Activated CD8-positive, alpha-beta T cell treated with anti-CD3 and anti-CD28 coated beads for 36 hours (primary cell): Measurements from ENCODE around the gene CST7. TPM values are rescaled to one million over a fixed set of nuclear protein-coding genes. Genes with fewer than 3 reads are reported as not detected.

Source experiments
- ATAC-seq: fragments of 200-7000 bp; cut with Tn5 transposase; one replicate; pipeline ENCODE4 v1.10.0; 2021; ENCODE audit warnings: mild to moderate bottlenecking, moderate library complexity
- CTCF ChIA-PET: fragments of 350-600 bp; sonication (Branson Sonifier 250); formaldehyde crosslinking; loops from one replicate; lab custom pipeline; 2021; ENCODE audit warnings: antibody characterized with exemption; lab: Charles Lee
- POLR2A ChIA-PET: fragments of 350-600 bp; sonication (Branson Sonifier 250); formaldehyde crosslinking; loops from one replicate; lab custom pipeline; 2021; ENCODE audit warnings: antibody characterized with exemption; lab: Charles Lee
- DNase-seq: peaks from one replicate; pipeline ENCODE4 v3.0.0-alpha.2; 2020
- H3K27ac Mint-ChIP-seq: one replicate; pipeline ENCODE4 v1.8.0; 2021; ENCODE audit warnings: mild to moderate bottlenecking, mixed read lengths
- H3K27me3 Mint-ChIP-seq: one replicate; pipeline ENCODE4 v1.8.0; 2021; ENCODE audit warnings: mixed read lengths
- H3K36me3 Mint-ChIP-seq: one replicate; pipeline ENCODE4 v1.8.0; 2021; ENCODE audit warnings: low read depth, mixed read lengths
- H3K4me1 Mint-ChIP-seq: one replicate; pipeline ENCODE4 v1.8.0; 2021; ENCODE audit warnings: low read depth, mixed read lengths
- H3K4me3 Mint-ChIP-seq: one replicate; pipeline ENCODE4 v1.8.0; 2021; ENCODE audit warnings: mild to moderate bottlenecking, moderate library complexity, mixed read lengths
- H3K9me3 Mint-ChIP-seq: one replicate; pipeline ENCODE4 v1.8.0; 2021; ENCODE audit warnings: mixed read lengths
- CTCF ChIP-seq: fragments of 200-600 bp; IDR thresholded peaks from one replicate; pipeline ENCODE4 v1.8.0; 2022; ENCODE audit warnings: antibody characterized with exemption, mild to moderate bottlenecking
- intact Hi-C: fragments of 100-400 bp; cut with micrococcal nuclease; formaldehyde crosslinking; loops from one replicate; pipeline ENCODE4 v1.10.0; 2022
- total RNA-seq, 2 experiments: library from RNA; stranded (reverse); gene quantifications; one replicate each; pipeline ENCODE4 v1.2.3, GENCODE V29; 2021

Gene CST7
- total RNA-seq, 2 experiments from 2014 or later, result 48.5 to 49.3 TPM

- no peaks in the 10 kb centered on the region for H3K36me3 Mint-ChIP-seq
- no peak for ATAC-seq
- ChIA-PET POLR2A (no interaction called here), CTCF (interaction anchor here (0.7 kb wide), 1 partner anchor 16 kb away, joined by 3 read pairs; no protein-coding TSS in a partner anchor)
- DNase-seq, result no peak
- intact Hi-C loops, result loop anchor here (10.0 kb wide), 1 partner anchor 60 kb away; no protein-coding TSS in a partner anchor
- no peak for TF ChIP-seq CTCF
- H3K27me3 Mint-ChIP-seq, result peaks cover 2% of the 10 kb centered on the region
- no peaks in the 10 kb centered on the region for H3K9me3 Mint-ChIP-seq
- peaks cover 6% of the 10 kb centered on the region for H3K4me1 Mint-ChIP-seq
- H3K27ac Mint-ChIP-seq, result no peak overlapping the region
- H3K4me3 Mint-ChIP-seq, result no peak overlapping the region
These were observed 34.5 kb upstream of the CST7 start for GRCh38 chr20:24914388-24915241.

- Mint-ChIP-seq H3K27me3 (peaks cover 2% of the 10 kb centered on the region), H3K4me1 (peaks cover 6% of the 10 kb centered on the region), H3K36me3 (no peaks in the 10 kb centered on the region), H3K27ac (no peak overlapping the region), H3K9me3 (no peaks in the 10 kb centered on the region), H3K4me3 (no peak overlapping the region)
- no peak for TF ChIP-seq CTCF
- CTCF ChIA-PET, result no interaction called here
- intact Hi-C loops, result loop anchor here (10.0 kb wide), 1 partner anchor 59 kb away; no protein-coding TSS in a partner anchor
- no peak for ATAC-seq
- POLR2A ChIA-PET, result no interaction called here
- no peak for DNase-seq
These were observed 33.6 kb upstream of the CST7 start for GRCh38 chr20:24915440-24915839.

DNA sequence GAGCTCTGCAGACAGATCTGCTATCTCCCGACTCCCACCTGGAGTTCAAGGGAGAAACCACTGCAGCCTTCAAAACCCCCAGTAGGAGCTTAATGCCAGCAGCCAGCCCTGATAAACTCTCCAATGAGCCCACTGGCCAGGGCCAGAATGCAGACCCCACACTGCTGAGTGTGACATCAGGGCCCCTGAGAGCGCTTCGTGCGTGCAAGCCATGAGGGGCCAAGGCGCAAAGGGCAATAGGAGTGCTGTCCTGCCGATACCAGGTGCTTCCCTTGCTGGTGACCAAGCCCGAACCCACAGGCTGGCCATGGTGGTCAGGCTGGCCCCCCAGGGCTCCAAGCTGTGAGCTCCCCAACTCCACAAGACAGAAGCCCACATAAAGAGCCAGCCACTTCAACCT lies 33.2 kb upstream of the CST7 start:
- POLR2A ChIA-PET, result no interaction called here
- no peak overlapping the region for H3K27ac Mint-ChIP-seq
- CTCF ChIA-PET, result no interaction called here
- H3K9me3 Mint-ChIP-seq, result no peaks in the 10 kb centered on the region
- DNase-seq, result no peak
- H3K4me1 Mint-ChIP-seq, result peaks cover 6% of the 10 kb centered on the region
- H3K36me3 Mint-ChIP-seq, result no peaks in the 10 kb centered on the region
- intact Hi-C loops, result loop anchor here (10.0 kb wide), 1 partner anchor 59 kb away; no protein-coding TSS in a partner anchor
- no peak for TF ChIP-seq CTCF
- H3K4me3 Mint-ChIP-seq, result no peak overlapping the region
- peaks cover 2% of the 10 kb centered on the region for H3K27me3 Mint-ChIP-seq
- ATAC-seq, result no peak

DNA sequence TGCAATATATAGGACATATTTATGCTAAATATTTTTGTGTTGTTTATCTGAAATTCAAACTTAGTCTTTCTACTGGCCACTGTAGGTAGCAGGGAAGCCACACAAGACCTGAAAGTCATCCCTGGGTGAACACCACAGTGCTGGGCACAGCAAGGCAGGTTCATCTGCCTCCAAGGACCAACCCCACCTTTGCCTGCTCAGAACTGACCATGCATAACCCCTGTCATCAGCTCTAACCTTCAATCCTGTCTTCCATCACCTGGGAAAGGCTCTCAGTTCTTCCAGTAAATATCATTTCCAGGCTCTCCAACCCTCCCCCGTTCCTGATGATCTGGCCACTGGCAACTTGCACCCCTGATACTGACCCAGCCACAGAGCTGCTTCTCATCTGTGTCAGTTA lies 32.7 kb upstream of the CST7 start:
- ATAC-seq (no peak), DNase-seq (no peak)
- intact Hi-C loops, result loop anchor here (10.0 kb wide), 1 partner anchor 58 kb away; no protein-coding TSS in a partner anchor
- TF ChIP-seq CTCF, result no peak
- ChIA-PET CTCF (interaction anchor here (2.1 kb wide), 1 partner anchor 15 kb away, joined by 19 read pairs; no protein-coding TSS in a partner anchor), POLR2A (no interaction called here)
- peaks cover 2% of the 10 kb centered on the region for H3K27me3 Mint-ChIP-seq
- peaks cover 2% of the 10 kb centered on the region for H3K9me3 Mint-ChIP-seq
- no peaks in the 10 kb centered on the region for H3K36me3 Mint-ChIP-seq
- H3K4me3 Mint-ChIP-seq, result no peak overlapping the region
- peaks cover 6% of the 10 kb centered on the region for H3K4me1 Mint-ChIP-seq
- no peak overlapping the region for H3K27ac Mint-ChIP-seq

GRCh38 chr20:24917056-24917455 lies 32.0 kb upstream of the CST7 start:
- peaks cover 3% of the 10 kb centered on the region for H3K9me3 Mint-ChIP-seq
- H3K4me3 Mint-ChIP-seq, result no peak overlapping the region
- H3K27ac Mint-ChIP-seq, result no peak overlapping the region
- ChIA-PET CTCF (interaction anchor here (0.7 to 2.1 kb wide), 5 partner anchors 11 to 212 kb away, joined by 3 to 19 read pairs (median 3); no protein-coding TSS in a partner anchor), POLR2A (no interaction called here)
- TF ChIP-seq CTCF, result no peak
- no peaks in the 10 kb centered on the region for H3K36me3 Mint-ChIP-seq
- intact Hi-C loops, result loop anchor here (10.0 kb wide), 1 partner anchor 58 kb away; no protein-coding TSS in a partner anchor
- no peak for DNase-seq
- ATAC-seq, result no peak
- H3K4me1 Mint-ChIP-seq, result peaks cover 6% of the 10 kb centered on the region
- peaks cover 2% of the 10 kb centered on the region for H3K27me3 Mint-ChIP-seq
